ENCODE data around the gene RAB3B.
"Not testable (repeated sequence)": the region's sequence is repeated elsewhere in the genome, so short reads cannot be mapped to it uniquely, and the experiment has no call there.

Gene RAB3B

GRCh38 chr1:51990478-51990965, at the start of gene RAB3B:
Gene RAB3B, minus strand, starts transcription at chr1:51990700. Its CDS starts 13,583 bp downstream, at chr1:51977117.
- DNase-seq: peak; percentile 15

GRCh38 chr1:52037909-52038308, 47.4 kb upstream of the RAB3B start:
- DNase-seq: no peak

DNA sequence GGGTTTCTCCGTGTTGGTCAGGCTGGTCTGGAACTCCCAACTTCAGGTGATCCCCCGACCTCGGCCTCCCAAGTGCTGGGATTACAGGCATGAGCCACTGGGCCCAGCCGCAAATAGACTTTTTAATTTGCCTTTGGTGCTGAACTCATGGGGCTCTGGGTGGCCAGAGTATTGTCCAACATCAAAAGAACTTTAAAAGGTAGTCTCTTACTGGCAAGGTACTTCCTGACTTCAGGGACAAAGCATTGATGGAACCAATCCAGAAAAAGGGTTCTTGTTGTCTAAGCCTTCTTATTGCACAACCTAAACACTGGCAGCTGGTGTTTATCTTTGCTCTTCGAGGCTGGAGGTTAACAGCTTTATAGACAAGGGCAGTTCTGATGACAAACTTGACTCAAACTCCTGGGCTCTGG, 46.9 kb upstream of the RAB3B start:
- DNase-seq: no peak

DNA sequence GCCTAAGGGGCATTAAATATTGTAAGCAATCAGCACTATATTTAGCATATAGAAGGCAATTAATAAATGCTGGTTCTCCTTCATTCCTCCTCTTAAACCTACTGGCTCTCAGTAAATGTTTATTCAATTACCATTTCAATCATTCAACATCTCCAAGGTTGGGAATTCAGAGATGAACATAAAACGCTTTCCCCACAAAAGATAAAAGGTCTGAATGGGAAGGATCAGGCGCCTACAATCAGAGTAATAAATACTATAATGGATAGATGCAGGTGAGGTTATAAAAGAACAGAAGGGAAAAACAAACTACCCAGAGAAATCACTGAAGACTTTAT, 43.5 kb upstream of the RAB3B start:
- DNase-seq: no peak

- DNase-seq: peak; percentile 62
Measured at GRCh38 chr1:52033190-52034049, 42.9 kb upstream of the RAB3B start, which contains the start of gene KTI12. Gene KTI12, minus strand, starts transcription at chr1:52033810. Its CDS starts 49 bp downstream, at chr1:52033761.

DNA sequence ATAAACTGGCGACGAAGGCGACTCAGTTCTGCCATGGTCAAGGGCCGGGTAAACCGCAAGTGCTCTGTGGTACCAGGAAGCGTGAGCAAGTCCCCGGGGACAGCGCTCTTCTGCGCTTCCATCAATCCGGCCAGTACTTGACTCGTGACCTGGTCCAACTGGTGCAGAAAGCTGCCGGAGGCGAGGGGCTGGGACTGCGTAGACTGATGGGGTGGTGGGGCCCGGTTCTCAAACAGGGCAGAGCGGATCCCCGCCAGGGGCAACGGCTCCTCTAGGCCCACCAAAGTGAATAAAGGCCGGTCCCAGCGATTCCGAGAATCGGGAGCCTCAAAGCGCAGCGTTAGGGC, 42.3 kb upstream of the RAB3B start:
- no peak for DNase-seq

- DNase-seq: no peak
Measured at GRCh38 chr1:52032124-52032784, 41.8 kb upstream of the RAB3B start.

- DNase-seq: not testable (repeated sequence)
Measured at GRCh38 chr1:52028839-52029238, 38.3 kb upstream of the RAB3B start.

DNA sequence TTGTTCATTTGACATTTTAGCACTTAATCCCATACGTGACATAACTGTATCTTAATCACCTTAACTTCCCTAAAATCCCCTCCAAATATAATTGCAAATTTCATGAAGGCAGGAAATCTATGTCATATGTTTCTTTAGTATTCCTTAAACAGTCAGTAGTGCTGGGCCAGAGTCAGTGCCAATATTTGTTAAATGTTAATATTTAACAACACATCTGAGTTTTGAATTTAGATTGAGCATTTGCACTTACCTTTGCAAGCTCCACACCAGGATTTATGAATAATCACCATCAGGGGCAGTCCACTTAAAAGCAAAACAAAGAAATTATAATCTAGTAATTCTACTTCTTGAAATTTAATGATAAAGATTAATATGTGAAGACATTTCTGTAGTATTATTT, 37.8 kb upstream of the RAB3B start:
- no peak for DNase-seq

DNA sequence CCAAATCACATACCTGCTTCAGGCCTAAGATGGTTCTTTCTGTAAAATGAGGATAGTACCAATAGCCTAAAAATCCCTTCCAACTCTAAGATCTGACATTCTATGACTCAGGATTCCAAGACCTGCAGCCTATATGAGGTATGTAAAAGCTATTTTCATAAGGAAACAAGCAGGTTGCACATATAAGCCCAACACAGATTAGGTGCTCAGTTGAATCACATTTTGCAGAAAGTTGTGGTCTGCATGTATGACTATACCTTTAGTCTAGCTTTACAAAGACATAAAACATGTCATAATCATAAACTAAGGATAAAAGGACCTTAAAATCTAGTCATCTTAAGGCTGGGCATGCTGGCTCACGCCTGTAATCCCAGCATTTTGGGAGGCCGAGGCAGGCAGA, 35.8 kb upstream of the RAB3B start:
- no peak for DNase-seq

GRCh38 chr1:52022133-52022532, 31.6 kb upstream of the RAB3B start:
- no peak for DNase-seq

GRCh38 chr1:52008071-52008809, 17.7 kb upstream of the RAB3B start:
- no peak for DNase-seq

GRCh38 chr1:52007215-52008002, 16.9 kb upstream of the RAB3B start:
- no peak for DNase-seq

DNA sequence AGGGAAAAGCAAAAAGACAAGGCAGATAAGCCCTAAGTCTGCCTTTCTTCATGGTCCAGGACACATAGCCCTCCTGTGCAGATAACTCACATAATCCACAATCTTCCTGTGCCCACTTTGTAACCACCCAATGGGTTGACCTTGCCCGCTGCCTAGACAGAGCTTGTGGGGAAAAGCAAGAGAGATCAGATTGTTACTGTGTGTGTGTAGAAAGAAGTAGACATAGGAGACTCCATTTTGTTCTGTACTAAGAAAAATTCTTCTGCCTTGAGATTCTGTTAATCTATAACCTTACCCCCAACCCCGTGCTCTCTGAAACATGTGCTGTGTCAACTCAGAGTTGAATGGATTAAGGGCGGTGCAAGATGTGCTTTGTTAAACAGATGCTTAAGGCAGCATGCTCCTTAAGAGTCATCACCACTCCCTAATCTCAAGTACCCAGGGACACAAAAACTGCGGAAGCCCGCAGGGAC, 15.6 kb upstream of the RAB3B start:
- DNase-seq: not testable (repeated sequence)

DNA sequence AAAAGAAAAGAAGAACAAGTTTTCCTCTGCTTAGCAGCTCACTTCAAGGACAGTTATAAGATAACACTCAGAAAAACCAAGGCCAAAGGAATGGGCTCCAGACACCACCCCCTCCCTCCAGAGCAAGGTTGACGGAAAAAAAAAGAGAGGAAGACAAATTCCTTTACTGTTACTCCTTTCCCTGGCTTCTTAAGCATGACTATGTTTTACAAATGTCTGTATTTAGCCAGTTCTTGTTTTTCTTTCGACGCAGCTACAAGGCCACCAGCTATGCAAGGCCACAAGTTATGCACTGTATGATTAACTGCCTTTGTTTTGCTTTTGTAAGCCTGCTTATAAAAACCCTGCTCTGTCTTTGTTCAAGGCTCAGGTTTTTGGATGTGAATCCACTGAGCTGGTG, 15.0 kb upstream of the RAB3B start:
- DNase-seq: not testable (repeated sequence)

- no peak for DNase-seq
Measured at GRCh38 chr1:52003877-52004276, 13.4 kb upstream of the RAB3B start.

DNA sequence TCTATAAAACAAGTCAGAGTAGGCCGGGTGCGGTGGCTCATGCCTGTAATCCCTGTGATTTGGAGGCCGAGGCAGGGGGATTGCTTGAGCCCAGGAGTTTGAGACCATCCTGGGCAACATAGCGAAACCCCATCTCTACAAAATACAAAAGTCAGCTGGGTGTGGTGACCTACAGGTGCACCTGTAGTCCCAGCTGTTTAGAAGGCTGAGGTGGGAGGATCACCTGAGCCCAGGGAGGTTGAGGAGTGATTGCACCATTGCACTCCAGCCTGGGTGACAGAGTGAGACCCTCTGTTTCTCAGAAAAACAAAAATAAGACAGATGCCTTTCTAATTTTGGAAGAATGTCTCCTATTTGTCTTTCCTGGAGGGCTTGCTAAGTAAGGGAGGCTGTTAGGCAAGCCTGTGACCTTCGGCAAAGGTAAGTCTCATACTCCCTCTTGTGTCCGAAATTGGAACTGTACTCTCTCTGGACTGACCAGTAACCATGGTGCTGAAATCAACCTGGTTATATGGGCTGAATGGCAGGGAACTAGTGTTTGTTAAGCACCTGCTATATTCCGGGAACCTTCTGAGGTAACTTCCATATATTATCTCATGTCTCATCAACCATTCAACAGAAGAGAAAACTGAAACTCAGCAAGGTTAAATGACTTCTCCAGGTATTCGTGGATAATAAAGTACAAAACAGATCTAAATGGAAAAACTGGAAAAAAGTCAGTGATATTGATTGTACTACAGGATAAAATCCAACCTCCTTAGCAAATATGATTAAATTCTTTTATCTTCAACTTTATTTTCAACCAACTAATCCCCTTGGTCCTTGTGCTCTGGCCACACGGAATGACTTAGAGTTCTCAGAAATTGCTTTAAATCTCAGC, 11.8 kb upstream of the RAB3B start:
- peak; percentile 77 for DNase-seq

DNA sequence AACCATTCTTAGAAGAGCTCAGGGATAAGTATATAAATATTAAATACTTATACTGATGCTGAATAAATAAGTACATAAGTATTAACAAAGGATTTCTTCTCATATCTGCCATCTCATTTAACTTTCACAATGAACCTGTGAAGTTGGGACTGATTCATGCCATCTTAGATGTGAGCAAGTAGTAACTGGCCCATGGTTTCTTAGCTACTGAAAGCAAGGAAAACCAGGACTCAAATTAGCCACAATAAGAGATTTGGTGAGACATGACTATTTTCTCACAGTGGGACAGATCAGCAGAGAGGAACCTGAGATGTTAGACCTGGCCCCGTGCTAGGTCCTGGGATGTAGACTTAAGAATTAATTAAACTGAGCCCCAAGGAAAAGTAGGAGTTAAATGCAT, 8.2 kb upstream of the RAB3B start:
- DNase-seq: no peak

- no peak for DNase-seq
Measured at GRCh38 chr1:51997974-51998382, 7.5 kb upstream of the RAB3B start.

- DNase-seq: no peak
Measured at GRCh38 chr1:51989582-51990477, 670 bp downstream of the RAB3B start.
